Mesendoderm (in vitro differentiated cells): ENCODE measurements around the gene ZNF423.
A peak's percentile ranks its signal among the peaks of the same experiment; 100 is the strongest.

Experiments
- DNase-seq: peaks from one replicate; pipeline ENCODE4 v3.0.0; 2013
- H2AK5ac ChIP-seq: 2 replicates; pipeline ENCODE4 v1.6.1; 2013; ENCODE audit warnings: low read length, inconsistent platforms
- H2BK120ac ChIP-seq: 2 replicates; pipeline ENCODE4 v1.6.1; 2013; ENCODE audit warnings: low read depth, mild to moderate bottlenecking, low read length, moderate library complexity, mixed read lengths
- H2BK15ac ChIP-seq: replicated peaks from 2 replicates; pipeline ENCODE4 v1.6.1; 2013; ENCODE audit warnings: low read depth, mild to moderate bottlenecking, moderate library complexity
- H2BK5ac ChIP-seq: 2 replicates; pipeline ENCODE4 v1.6.1; 2013; ENCODE audit warnings: low read length, inconsistent platforms
- H3K18ac ChIP-seq: 2 replicates; pipeline ENCODE4 v1.6.1; 2013; ENCODE audit warnings: mild to moderate bottlenecking, low read length, mixed read lengths
- H3K23ac ChIP-seq: one replicate; pipeline ENCODE4 v1.6.1; 2013; ENCODE audit warnings: low read length
- H3K27ac ChIP-seq: 2 replicates; pipeline ENCODE4 v1.5.1; 2013; ENCODE audit warnings: low read depth, mild to moderate bottlenecking, inconsistent platforms, low read length, moderate library complexity
- H3K27me3 ChIP-seq: 2 replicates; pipeline ENCODE4 v1.6.1; 2013; ENCODE audit warnings: low read length, control low read depth, mild to moderate bottlenecking, inconsistent platforms; ENCODE audit not compliant: insufficient read depth, poor library complexity
- H3K36me3 ChIP-seq: 2 replicates; pipeline ENCODE4 v1.6.1; 2013; ENCODE audit warnings: low read length, inconsistent platforms; ENCODE audit not compliant: control insufficient read depth, insufficient read depth
- H3K4ac ChIP-seq: one replicate; pipeline ENCODE4 v1.6.1; 2013; ENCODE audit warnings: low read depth, mild to moderate bottlenecking, low read length, moderate library complexity
- H3K4me1 ChIP-seq: 2 replicates; pipeline ENCODE4 v1.6.1; 2013; ENCODE audit warnings: low read depth, low read length, inconsistent platforms; ENCODE audit not compliant: control insufficient read depth
- H3K4me2 ChIP-seq: 2 replicates; pipeline ENCODE4 v1.6.1; 2013; ENCODE audit warnings: low read length
- H3K4me3 ChIP-seq: 2 replicates; pipeline ENCODE4 v1.5.1; 2013; ENCODE audit warnings: mild to moderate bottlenecking, low read length
- H3K56ac ChIP-seq: one replicate; pipeline ENCODE4 v1.6.1; 2013; ENCODE audit warnings: low read length
- H3K79me1 ChIP-seq: 2 replicates; pipeline ENCODE4 v1.6.1; 2013; ENCODE audit warnings: low read length, inconsistent platforms
- H3K79me2 ChIP-seq: 2 replicates; pipeline ENCODE4 v1.6.1; 2013; ENCODE audit warnings: mild to moderate bottlenecking, low read length; ENCODE audit not compliant: control insufficient read depth, insufficient read depth
- H3K9ac ChIP-seq: 2 replicates; pipeline ENCODE4 v1.6.1; 2013; ENCODE audit warnings: low read length, inconsistent platforms
- H4K5ac ChIP-seq: one replicate; pipeline ENCODE4 v1.6.1; 2013; ENCODE audit warnings: low read length
- H4K8ac ChIP-seq: one replicate; pipeline ENCODE4 v1.6.1; 2013; ENCODE audit warnings: low read depth, mild to moderate bottlenecking, control low read depth, low read length, moderate library complexity
- WGBS: extraction: QIAGEN DNeasy Blood & Tissue Kit; methylation state at CpG from one replicate; pipeline ENCODE4 v1.1.7; 2013; ENCODE audit warnings: low lambda C conversion rate, missing lambda C conversion rate; ENCODE audit not compliant: insufficient coverage; ENCODE audit errors: extremely low coverage; 5-methylcytosine and 5-hydroxymethylcytosine counted together

Gene ZNF423

DNA sequence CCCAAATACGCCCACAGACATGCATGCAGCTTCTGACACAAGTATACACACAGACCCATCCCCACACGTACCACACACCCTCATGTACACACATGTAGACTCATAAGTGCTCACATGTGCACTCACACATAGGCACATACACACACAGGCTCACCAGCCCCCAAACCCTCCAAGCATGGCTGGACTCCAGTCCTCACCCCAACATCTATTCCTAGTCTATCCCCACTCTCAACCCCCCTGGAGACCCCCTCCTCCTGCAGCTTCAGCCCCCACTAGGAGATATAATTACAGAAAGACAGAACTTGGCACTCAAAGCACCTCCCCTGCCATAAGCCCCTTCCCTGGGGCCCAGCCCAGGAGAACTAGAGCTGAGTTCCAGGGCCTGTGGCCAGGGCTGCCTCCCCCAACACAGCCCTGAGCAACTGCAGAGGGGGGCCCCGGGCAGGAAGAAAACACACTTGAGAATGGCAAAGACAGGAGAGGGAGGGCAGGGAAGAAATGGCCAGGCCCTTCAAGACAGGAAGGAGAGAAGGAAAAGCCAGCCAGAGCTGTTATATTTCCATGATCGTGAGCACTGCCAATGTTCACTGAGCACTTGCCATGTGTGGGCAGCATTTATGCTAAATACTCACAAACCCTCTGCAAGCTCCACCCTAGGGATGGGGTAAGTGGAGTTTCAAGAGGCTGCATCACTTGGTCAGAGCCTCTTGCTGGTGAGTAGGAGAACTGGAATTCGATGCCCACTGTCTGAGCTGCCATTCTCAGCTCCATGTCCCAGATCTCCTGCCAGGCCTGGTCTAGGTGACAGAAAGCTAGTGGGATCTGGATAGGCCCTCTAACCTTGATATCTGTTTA, 224.5 kb downstream of the ZNF423 start:
- Histone ChIP-seq H2BK120ac (no peak overlapping the region), H3K27ac (no peak overlapping the region)

DNA sequence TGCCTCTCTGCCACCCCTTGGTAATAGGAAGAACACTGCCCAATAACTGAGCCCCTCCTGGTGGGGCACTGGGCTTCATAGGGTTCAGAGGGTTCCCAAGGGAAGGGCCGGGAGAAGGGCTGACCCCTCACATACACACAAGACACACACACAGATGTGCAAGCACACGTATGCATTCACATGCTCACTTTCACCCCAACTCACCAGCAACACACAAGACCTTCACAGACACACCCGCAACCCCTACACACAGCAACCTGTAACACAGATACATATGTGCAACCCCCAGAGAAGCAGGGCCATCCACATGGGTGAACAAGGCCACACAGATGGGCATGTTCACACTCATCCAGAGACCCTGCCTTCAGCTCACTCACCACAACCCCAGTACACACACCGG, 225.1 kb downstream of the ZNF423 start:
- Histone ChIP-seq H3K4me3 (no peak overlapping the region), H3K27me3 (no peaks in the 10 kb centered on the region), H3K56ac (no peak overlapping the region), H3K27ac (no peak overlapping the region), H3K23ac (no peak overlapping the region), H2AK5ac (no peak overlapping the region), H3K4ac (no peak overlapping the region), H4K5ac (no peak overlapping the region), H3K79me1 (no peaks in the 10 kb centered on the region), H3K9ac (no peak overlapping the region), H2BK120ac (no peak overlapping the region), H2BK15ac (no peak overlapping the region), H3K4me2 (no peak overlapping the region), H3K36me3 (no peaks in the 10 kb centered on the region), H3K79me2 (no peaks in the 10 kb centered on the region), H3K4me1 (no peaks in the 10 kb centered on the region), H3K18ac (no peak overlapping the region), H4K8ac (no peak overlapping the region), H2BK5ac (no peak overlapping the region)
- no CpG with 5 or more reads among the region's 4 CpGs for WGBS
- no peak for DNase-seq

More for the DNA sequence above, 224.5 kb downstream of the ZNF423 start:
- H3K79me1 ChIP-seq, result no peaks in the 10 kb centered on the region
- no peak overlapping the region for H2AK5ac ChIP-seq
- no peak overlapping the region for H3K4me3 ChIP-seq
- no peaks in the 10 kb centered on the region for H3K27me3 ChIP-seq
- no peak overlapping the region for H3K4ac ChIP-seq
- no peak overlapping the region for H3K18ac ChIP-seq
- H3K9ac ChIP-seq, result no peak overlapping the region
- peaks cover 4% of the 10 kb centered on the region for H3K36me3 ChIP-seq
- no peak overlapping the region for H4K8ac ChIP-seq
- H4K5ac ChIP-seq, result no peak overlapping the region
- H3K4me1 ChIP-seq, result no peaks in the 10 kb centered on the region
- no peak overlapping the region for H3K56ac ChIP-seq
- WGBS, result no CpG with 5 or more reads among the region's 5 CpGs
- peak; percentile 17 for DNase-seq
- H3K23ac ChIP-seq, result no peak overlapping the region
- H2BK15ac ChIP-seq, result no peak overlapping the region
- no peaks in the 10 kb centered on the region for H3K79me2 ChIP-seq
- no peak overlapping the region for H2BK5ac ChIP-seq
- no peak overlapping the region for H3K4me2 ChIP-seq

DNA sequence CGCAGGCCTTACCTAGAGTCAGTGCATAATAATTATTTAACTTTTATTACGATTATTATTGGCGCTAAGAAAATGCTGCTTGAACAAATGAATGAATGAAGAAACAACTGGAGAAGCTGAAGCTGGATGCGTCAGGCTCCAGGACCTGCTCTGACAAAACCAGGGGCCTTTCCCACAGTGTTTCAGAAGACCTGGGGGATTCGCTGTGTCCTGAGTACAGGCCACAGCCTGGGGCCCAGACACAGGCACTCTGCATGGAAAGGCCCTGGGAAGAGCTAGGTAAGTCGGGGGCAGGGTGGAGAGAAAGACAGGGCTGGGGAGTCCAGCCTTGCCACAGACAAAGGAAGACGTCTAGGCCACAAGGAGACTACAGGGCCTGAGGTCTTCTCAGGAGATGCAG, 226.1 kb downstream of the ZNF423 start:
- no peak overlapping the region for H3K56ac ChIP-seq
- no peak overlapping the region for H3K27ac ChIP-seq
- no peak overlapping the region for H2AK5ac ChIP-seq
- WGBS, result no CpG with 5 or more reads among the region's 7 CpGs
- H2BK15ac ChIP-seq, result no peak overlapping the region
- H3K4me1 ChIP-seq, result no peaks in the 10 kb centered on the region
- H3K4ac ChIP-seq, result no peak overlapping the region
- no peaks in the 10 kb centered on the region for H3K27me3 ChIP-seq
- no peak overlapping the region for H2BK5ac ChIP-seq
- H3K4me3 ChIP-seq, result no peak overlapping the region
- no peak for DNase-seq
- no peak overlapping the region for H4K5ac ChIP-seq
- no peak overlapping the region for H3K9ac ChIP-seq
- H3K23ac ChIP-seq, result no peak overlapping the region
- no peak overlapping the region for H3K18ac ChIP-seq
- no peak overlapping the region for H2BK120ac ChIP-seq
- H3K4me2 ChIP-seq, result no peak overlapping the region
- H3K79me2 ChIP-seq, result no peaks in the 10 kb centered on the region
- H3K79me1 ChIP-seq, result no peaks in the 10 kb centered on the region
- H4K8ac ChIP-seq, result no peak overlapping the region
- H3K36me3 ChIP-seq, result no peaks in the 10 kb centered on the region

DNA sequence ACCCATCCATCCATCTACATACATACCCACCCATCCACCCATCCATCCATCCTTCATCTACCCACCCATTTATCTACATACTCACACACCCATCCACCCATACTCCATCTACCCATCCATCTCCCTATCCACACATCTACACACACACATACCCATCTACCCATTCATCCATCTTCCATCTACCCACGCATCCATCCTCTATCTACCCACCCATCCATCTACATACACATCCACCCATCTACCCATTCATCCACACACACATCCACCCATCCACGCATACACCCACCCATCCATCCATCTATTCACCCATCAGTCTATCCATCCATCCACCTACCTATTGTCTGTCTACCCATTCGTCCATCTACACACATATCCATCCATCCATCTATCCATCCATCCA, 227.8 kb downstream of the ZNF423 start:
- H4K5ac ChIP-seq, result no peak overlapping the region
- H3K79me2 ChIP-seq, result no peaks in the 10 kb centered on the region
- DNase-seq, result no peak
- no peak overlapping the region for H3K23ac ChIP-seq
- 100% methylated on average over 2 of the region's 3 CpGs for WGBS
- H3K36me3 ChIP-seq, result no peaks in the 10 kb centered on the region
- H3K56ac ChIP-seq, result no peak overlapping the region
- H3K4me2 ChIP-seq, result no peak overlapping the region
- H3K27ac ChIP-seq, result no peak overlapping the region
- no peak overlapping the region for H3K9ac ChIP-seq
- H3K4me1 ChIP-seq, result no peaks in the 10 kb centered on the region
- no peak overlapping the region for H2AK5ac ChIP-seq
- no peak overlapping the region for H2BK5ac ChIP-seq
- no peaks in the 10 kb centered on the region for H3K79me1 ChIP-seq
- H2BK120ac ChIP-seq, result no peak overlapping the region
- no peak overlapping the region for H4K8ac ChIP-seq
- H2BK15ac ChIP-seq, result no peak overlapping the region
- H3K27me3 ChIP-seq, result no peaks in the 10 kb centered on the region
- H3K4me3 ChIP-seq, result no peak overlapping the region
- no peak overlapping the region for H3K18ac ChIP-seq
- H3K4ac ChIP-seq, result no peak overlapping the region

DNA sequence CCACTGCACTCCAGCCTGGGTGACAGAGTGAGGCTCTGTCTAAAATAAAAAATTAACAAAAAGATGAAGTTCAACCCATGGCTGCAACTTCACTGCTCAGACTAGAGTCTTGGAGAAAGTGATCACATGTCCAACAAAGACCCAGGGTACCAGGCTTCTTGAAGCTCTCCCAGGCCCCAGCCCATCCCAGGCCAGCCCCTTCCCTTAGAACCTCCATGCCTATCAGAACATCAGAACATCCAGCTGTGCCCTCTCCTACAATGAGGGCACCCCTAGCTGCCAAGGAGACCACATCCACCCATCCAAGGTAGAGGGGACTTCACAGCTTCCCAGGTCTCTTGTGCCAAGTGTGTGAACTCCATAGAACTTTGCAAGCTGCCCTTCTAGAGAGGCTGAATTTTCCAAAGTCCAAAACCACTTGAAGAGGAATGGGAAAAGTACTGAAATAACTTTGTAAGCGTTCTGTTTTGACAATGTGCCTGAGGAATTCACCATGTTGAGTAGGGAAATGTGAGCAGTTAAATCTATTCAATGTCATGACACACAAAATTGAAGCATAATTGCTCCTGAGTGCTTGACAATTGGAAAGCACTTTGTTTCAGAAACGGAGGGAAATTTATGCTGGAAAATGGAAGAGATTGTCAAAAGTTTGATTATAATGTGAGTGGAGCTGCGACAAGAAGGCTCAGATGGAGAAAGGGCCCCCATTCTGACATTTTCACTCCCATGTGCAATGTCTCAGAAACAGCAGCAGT, 230.4 kb downstream of the ZNF423 start:
- no peaks in the 10 kb centered on the region for H3K79me1 ChIP-seq
- no CpG with 5 or more reads among the region's 3 CpGs for WGBS

More for the DNA sequence above, 230.4 kb downstream of the ZNF423 start:
- no peak overlapping the region for H3K4me3 ChIP-seq
- no peak overlapping the region for H2BK120ac ChIP-seq
- H2BK5ac ChIP-seq, result no peak overlapping the region
- H3K27me3 ChIP-seq, result no peaks in the 10 kb centered on the region
- no peaks in the 10 kb centered on the region for H3K36me3 ChIP-seq
- H3K79me2 ChIP-seq, result no peaks in the 10 kb centered on the region
- H2AK5ac ChIP-seq, result no peak overlapping the region
- H3K56ac ChIP-seq, result no peak overlapping the region
- H4K8ac ChIP-seq, result no peak overlapping the region
- no peak overlapping the region for H3K18ac ChIP-seq
- H3K4me2 ChIP-seq, result no peak overlapping the region
- H4K5ac ChIP-seq, result no peak overlapping the region
- H3K4ac ChIP-seq, result no peak overlapping the region
- no peak overlapping the region for H3K27ac ChIP-seq
- H2BK15ac ChIP-seq, result no peak overlapping the region
- peaks cover 3% of the 10 kb centered on the region for H3K4me1 ChIP-seq
- DNase-seq, result no peak
- no peak overlapping the region for H3K9ac ChIP-seq
- no peak overlapping the region for H3K23ac ChIP-seq
